ENCODE data around the gene P3H2.

P3H2 gene

DNA sequence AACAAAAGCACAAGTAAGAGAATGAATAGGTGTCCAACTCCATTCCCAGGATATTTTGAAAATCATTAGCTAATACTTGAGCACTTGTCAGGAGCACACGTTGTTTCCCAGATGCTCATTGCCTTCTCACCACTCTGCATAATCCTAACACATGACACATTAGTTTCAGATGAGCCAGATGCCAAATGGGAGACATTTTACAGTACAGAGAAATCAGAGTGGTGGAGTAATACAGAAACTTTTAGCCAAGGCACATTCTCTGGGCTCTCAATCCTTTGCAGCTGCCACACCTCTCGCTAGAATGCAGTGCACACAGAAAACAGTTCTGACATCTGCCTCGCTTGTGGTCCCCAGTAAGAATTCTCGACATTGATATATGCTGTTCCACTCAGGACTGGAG lies 76.6 kb downstream of the P3H2 start:
- Histone ChIP-seq H3K36me3 (ENCODE audit: control insufficient read depth, insufficient read depth, low read length) (no peaks in the 10 kb centered on the region), H3K4me1 (ENCODE audit: control insufficient read depth, insufficient read depth, low read length) (peaks cover 49% of the 10 kb centered on the region), H3K27me3 (ENCODE audit: control insufficient read depth, insufficient read depth, low read length) (no peaks in the 10 kb centered on the region), H3K9me3 (ENCODE audit: control insufficient read depth, insufficient read depth, low read length) (no peaks in the 10 kb centered on the region), H3K9ac (ENCODE audit: low read depth, low read length) (no peak overlapping the region), H3K4me3 (ENCODE audit: low read depth, low read length) (no peak overlapping the region)

DNA sequence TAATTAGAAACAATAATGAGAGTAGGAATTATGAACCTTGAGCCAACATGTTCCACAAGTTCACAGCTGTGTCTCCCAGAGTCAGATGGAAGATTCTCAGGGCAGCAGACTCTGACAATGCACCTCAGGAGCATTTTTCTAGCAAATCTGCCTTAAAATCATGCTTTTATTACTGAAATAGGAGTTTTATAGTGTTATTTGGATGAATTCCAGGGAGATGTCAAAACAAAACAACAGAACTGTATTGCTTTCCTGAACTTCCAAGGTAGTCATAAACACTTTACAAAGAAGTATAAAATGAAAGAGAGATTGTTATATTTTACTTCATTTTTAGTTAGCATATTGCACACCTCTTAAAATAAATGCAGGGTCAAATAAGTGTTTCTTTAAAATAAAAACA lies 77.0 kb downstream of the P3H2 start:
- Histone ChIP-seq H3K9me3 (ENCODE audit: control insufficient read depth, insufficient read depth, low read length) (no peaks in the 10 kb centered on the region), H3K27me3 (ENCODE audit: control insufficient read depth, insufficient read depth, low read length) (no peaks in the 10 kb centered on the region), H3K4me1 (ENCODE audit: control insufficient read depth, insufficient read depth, low read length) (peaks cover 45% of the 10 kb centered on the region), H3K4me3 (ENCODE audit: low read depth, low read length) (no peak overlapping the region), H3K36me3 (ENCODE audit: control insufficient read depth, insufficient read depth, low read length) (no peaks in the 10 kb centered on the region), H3K9ac (ENCODE audit: low read depth, low read length) (no peak overlapping the region)

DNA sequence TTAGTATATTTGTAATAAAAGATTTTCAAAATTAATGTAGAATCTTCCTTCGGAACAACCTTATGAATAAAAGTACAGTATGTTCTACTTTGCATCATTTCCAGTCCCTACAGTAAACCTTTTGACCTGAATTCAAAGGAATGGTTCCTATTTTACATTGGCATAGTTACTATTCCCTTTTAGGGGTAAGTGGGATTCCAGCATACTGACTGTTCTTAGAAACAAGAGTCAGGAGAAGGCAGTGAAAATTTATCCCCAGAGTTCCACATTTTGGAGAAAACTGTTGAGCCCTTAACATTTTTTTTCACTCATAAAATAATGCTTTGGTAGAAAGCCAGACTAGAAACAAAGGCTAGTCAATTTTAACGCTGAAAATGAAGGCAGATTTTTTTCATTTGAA lies 78.1 kb downstream of the P3H2 start:
- peaks cover 47% of the 10 kb centered on the region for H3K4me1 ChIP-seq (ENCODE audit: control insufficient read depth, insufficient read depth, low read length)
- no peak overlapping the region for H3K9ac ChIP-seq (ENCODE audit: low read depth, low read length)
- no peaks in the 10 kb centered on the region for H3K27me3 ChIP-seq (ENCODE audit: control insufficient read depth, insufficient read depth, low read length)
- H3K4me3 ChIP-seq (ENCODE audit: low read depth, low read length): no peak overlapping the region
- no peaks in the 10 kb centered on the region for H3K36me3 ChIP-seq (ENCODE audit: control insufficient read depth, insufficient read depth, low read length)
- no peaks in the 10 kb centered on the region for H3K9me3 ChIP-seq (ENCODE audit: control insufficient read depth, insufficient read depth, low read length)

DNA sequence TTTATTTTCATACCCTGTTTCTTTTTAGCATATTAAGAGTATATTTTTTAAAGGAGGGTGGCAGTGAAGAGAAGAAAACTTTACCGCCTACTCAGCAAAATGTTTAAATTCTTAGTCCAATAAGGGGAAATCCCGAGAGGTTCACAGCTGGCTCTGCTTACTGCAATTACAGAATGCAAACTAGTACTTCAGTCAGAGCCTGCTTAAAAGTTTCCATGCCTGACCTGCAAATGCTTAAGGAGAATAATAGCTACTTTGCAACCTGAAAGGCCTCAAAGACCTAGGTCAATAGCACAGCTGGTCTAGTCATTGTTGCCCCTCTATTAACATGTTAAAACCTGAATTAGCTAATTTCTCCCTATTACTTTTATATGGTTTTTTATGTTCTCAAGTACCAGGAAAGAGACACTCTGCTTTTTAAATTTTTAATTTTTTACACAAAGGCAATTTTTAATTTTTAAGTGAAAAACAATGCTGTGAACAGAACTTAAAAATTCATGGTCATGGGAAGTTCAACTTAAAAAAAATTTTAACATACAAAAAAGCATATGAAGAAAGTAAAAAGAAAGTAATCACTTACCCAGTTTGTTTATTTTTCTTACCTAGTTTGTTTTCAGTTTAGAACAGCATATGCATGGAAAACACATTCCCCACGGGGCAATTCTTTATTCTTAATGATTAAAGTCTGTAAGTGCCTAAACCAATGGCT lies 79.2 kb downstream of the P3H2 start:
- H3K9ac ChIP-seq (ENCODE audit: low read depth, low read length): no peak overlapping the region
- H3K4me1 ChIP-seq (ENCODE audit: control insufficient read depth, insufficient read depth, low read length): peaks cover 47% of the 10 kb centered on the region
- no peaks in the 10 kb centered on the region for H3K36me3 ChIP-seq (ENCODE audit: control insufficient read depth, insufficient read depth, low read length)
- H3K4me3 ChIP-seq (ENCODE audit: low read depth, low read length): no peak overlapping the region
- H3K9me3 ChIP-seq (ENCODE audit: control insufficient read depth, insufficient read depth, low read length): no peaks in the 10 kb centered on the region
- H3K27me3 ChIP-seq (ENCODE audit: control insufficient read depth, insufficient read depth, low read length): no peaks in the 10 kb centered on the region

GRCh38 chr3:190040145-190040544 lies 80.6 kb downstream of the P3H2 start:
- Histone ChIP-seq H3K9me3 (ENCODE audit: control insufficient read depth, insufficient read depth, low read length) (no peaks in the 10 kb centered on the region), H3K9ac (ENCODE audit: low read depth, low read length) (no peak overlapping the region), H3K36me3 (ENCODE audit: control insufficient read depth, insufficient read depth, low read length) (no peaks in the 10 kb centered on the region), H3K4me1 (ENCODE audit: control insufficient read depth, insufficient read depth, low read length) (peaks cover 46% of the 10 kb centered on the region), H3K4me3 (ENCODE audit: low read depth, low read length) (no peak overlapping the region), H3K27me3 (ENCODE audit: control insufficient read depth, insufficient read depth, low read length) (no peaks in the 10 kb centered on the region)

- no peaks in the 10 kb centered on the region for H3K27me3 ChIP-seq (ENCODE audit: control insufficient read depth, insufficient read depth, low read length)
- no peaks in the 10 kb centered on the region for H3K36me3 ChIP-seq (ENCODE audit: control insufficient read depth, insufficient read depth, low read length)
- no peak overlapping the region for H3K9ac ChIP-seq (ENCODE audit: low read depth, low read length)
- H3K9me3 ChIP-seq (ENCODE audit: control insufficient read depth, insufficient read depth, low read length): no peaks in the 10 kb centered on the region
- H3K4me3 ChIP-seq (ENCODE audit: low read depth, low read length): no peak overlapping the region
- peaks cover 35% of the 10 kb centered on the region for H3K4me1 ChIP-seq (ENCODE audit: control insufficient read depth, insufficient read depth, low read length)
Observed at GRCh38 chr3:190038050-190038933, 82.4 kb downstream of the P3H2 start.

DNA sequence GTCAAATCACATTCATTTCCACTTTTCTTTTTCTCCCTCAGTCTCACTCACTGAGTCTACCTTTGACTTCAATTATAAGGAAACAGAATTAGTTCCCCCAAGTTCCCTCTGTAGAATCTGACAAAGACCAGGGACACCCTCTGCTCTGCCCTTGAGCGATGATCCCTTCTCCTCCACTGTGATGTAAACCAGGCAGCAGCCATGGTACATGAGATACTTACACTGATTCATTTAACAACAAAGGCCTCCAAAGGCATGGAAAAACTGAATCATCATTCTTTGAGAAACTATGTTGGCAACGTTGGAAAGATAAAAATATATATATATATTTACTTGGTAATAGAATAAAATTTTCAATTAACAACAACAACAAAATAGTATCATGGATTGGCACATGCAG lies 84.1 kb downstream of the P3H2 start:
- H3K9me3 ChIP-seq (ENCODE audit: control insufficient read depth, insufficient read depth, low read length): no peaks in the 10 kb centered on the region
- peaks cover 28% of the 10 kb centered on the region for H3K4me1 ChIP-seq (ENCODE audit: control insufficient read depth, insufficient read depth, low read length)
- H3K27me3 ChIP-seq (ENCODE audit: control insufficient read depth, insufficient read depth, low read length): no peaks in the 10 kb centered on the region
- no peak overlapping the region for H3K4me3 ChIP-seq (ENCODE audit: low read depth, low read length)
- no peak overlapping the region for H3K9ac ChIP-seq (ENCODE audit: low read depth, low read length)
- no peaks in the 10 kb centered on the region for H3K36me3 ChIP-seq (ENCODE audit: control insufficient read depth, insufficient read depth, low read length)

DNA sequence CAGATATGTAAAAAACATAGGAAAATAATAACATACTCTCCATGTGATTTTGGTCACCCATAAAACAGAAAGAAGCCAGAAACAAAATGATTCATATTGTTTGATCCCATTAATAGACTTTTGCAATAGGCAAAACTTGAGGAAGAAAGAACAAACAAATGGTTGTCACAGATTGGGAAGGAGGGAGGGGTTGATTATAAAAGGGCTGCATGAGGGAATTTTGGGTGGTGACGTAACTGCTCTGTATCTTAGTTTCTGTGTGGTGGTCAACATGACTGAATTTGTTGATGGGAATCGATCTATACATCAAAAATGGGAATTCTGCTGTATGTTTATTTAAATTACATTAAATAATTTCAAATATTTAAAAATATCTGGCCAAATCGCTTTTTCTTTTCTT lies 86.3 kb downstream of the P3H2 start:
- H3K36me3 ChIP-seq (ENCODE audit: control insufficient read depth, insufficient read depth, low read length): no peaks in the 10 kb centered on the region
- no peak overlapping the region for H3K9ac ChIP-seq (ENCODE audit: low read depth, low read length)
- no peaks in the 10 kb centered on the region for H3K9me3 ChIP-seq (ENCODE audit: control insufficient read depth, insufficient read depth, low read length)
- no peaks in the 10 kb centered on the region for H3K27me3 ChIP-seq (ENCODE audit: control insufficient read depth, insufficient read depth, low read length)
- H3K4me3 ChIP-seq (ENCODE audit: low read depth, low read length): no peak overlapping the region
- peaks cover 16% of the 10 kb centered on the region for H3K4me1 ChIP-seq (ENCODE audit: control insufficient read depth, insufficient read depth, low read length)

DNA sequence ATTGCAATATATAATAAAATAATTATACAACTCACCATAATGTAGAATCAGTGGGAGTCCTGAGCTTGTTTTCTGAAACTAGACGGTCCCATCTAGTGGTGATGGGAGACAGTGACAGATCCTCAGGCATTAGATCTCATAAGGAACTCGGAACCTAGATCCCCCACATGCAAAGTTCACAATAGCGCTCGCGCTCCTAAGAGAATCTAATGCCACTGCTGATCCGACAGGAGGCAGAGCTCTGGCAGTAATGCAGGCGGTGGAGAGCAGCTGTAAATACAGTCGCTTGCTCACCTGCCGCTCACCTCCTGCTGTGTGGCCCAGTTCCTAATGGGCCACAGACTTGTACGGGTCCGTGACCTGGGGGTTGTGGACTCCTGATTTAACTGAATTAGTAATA lies 87.8 kb downstream of the P3H2 start:
- H3K9ac ChIP-seq (ENCODE audit: low read depth, low read length): no peak overlapping the region
- H3K4me3 ChIP-seq (ENCODE audit: low read depth, low read length): no peak overlapping the region
- no peaks in the 10 kb centered on the region for H3K9me3 ChIP-seq (ENCODE audit: control insufficient read depth, insufficient read depth, low read length)
- no peaks in the 10 kb centered on the region for H3K27me3 ChIP-seq (ENCODE audit: control insufficient read depth, insufficient read depth, low read length)
- H3K36me3 ChIP-seq (ENCODE audit: control insufficient read depth, insufficient read depth, low read length): no peaks in the 10 kb centered on the region
- peaks cover 13% of the 10 kb centered on the region for H3K4me1 ChIP-seq (ENCODE audit: control insufficient read depth, insufficient read depth, low read length)

- Histone ChIP-seq H3K4me3 (ENCODE audit: low read depth, low read length) (no peak overlapping the region), H3K9ac (ENCODE audit: low read depth, low read length) (no peak overlapping the region), H3K4me1 (ENCODE audit: control insufficient read depth, insufficient read depth, low read length) (peaks cover 11% of the 10 kb centered on the region), H3K36me3 (ENCODE audit: control insufficient read depth, insufficient read depth, low read length) (no peaks in the 10 kb centered on the region), H3K9me3 (ENCODE audit: control insufficient read depth, insufficient read depth, low read length) (no peaks in the 10 kb centered on the region), H3K27me3 (ENCODE audit: control insufficient read depth, insufficient read depth, low read length) (no peaks in the 10 kb centered on the region)
Observed at GRCh38 chr3:190031887-190032752, 88.6 kb downstream of the P3H2 start.

DNA sequence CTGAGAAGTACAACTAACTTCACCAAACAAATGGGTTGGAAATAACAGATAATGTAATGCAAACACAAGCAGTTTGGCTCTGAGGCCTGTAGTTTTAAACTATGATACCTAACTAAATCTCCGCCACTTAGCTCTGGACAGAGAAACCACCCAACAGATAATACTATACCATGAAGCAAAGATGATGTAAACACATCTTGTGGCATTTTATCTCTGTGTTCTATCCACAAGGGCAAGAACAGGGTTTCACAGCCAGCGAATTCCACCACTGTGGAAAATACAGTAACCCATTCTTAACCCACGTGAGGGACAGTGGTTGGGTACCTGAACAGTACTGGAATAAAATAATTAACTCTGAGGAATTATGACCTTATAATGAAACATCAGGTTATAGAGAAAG lies 93.6 kb downstream of the P3H2 start:
- no peak overlapping the region for H3K4me3 ChIP-seq (ENCODE audit: low read depth, low read length)
- H3K4me1 ChIP-seq (ENCODE audit: control insufficient read depth, insufficient read depth, low read length): peaks cover 4% of the 10 kb centered on the region
- H3K36me3 ChIP-seq (ENCODE audit: control insufficient read depth, insufficient read depth, low read length): no peaks in the 10 kb centered on the region
- H3K9ac ChIP-seq (ENCODE audit: low read depth, low read length): no peak overlapping the region
- H3K27me3 ChIP-seq (ENCODE audit: control insufficient read depth, insufficient read depth, low read length): no peaks in the 10 kb centered on the region
- no peaks in the 10 kb centered on the region for H3K9me3 ChIP-seq (ENCODE audit: control insufficient read depth, insufficient read depth, low read length)
